DND-41 (cell line): ENCODE data around the gene TMEM94.

Experiments used
- ATAC-seq: fragments of 200-7000 bp; cut with Tn5 transposase; 3 replicates; pipeline ENCODE4 v1.9.1; 2021; ENCODE audit warnings: low read depth; ENCODE audit not compliant: insufficient read depth
- DNase-seq: peaks from one replicate; pipeline ENCODE4 v3.0.0-alpha.2; 2020
- H2AFZ ChIP-seq: 2 replicates; pipeline ENCODE4 v1.6.0; 2012; ENCODE audit warnings: low read depth, low read length
- H3K27ac ChIP-seq: 2 replicates; pipeline ENCODE4 v1.5.1; 2012; ENCODE audit warnings: low read length, inconsistent platforms
- H3K27me3 ChIP-seq: fragments of 200-600 bp; sonication (generic); 2 replicates; pipeline ENCODE4 v1.6.0; 2012; ENCODE audit warnings: low read length, mild to moderate bottlenecking, inconsistent platforms; ENCODE audit not compliant: insufficient read depth, poor library complexity
- H3K36me3 ChIP-seq: 2 replicates; pipeline ENCODE4 v1.5.1; 2012; ENCODE audit warnings: low read length, inconsistent platforms; ENCODE audit not compliant: insufficient read depth
- H3K4me1 ChIP-seq: 2 replicates; pipeline ENCODE4 v1.5.1; 2012; ENCODE audit warnings: mild to moderate bottlenecking, low read length; ENCODE audit not compliant: insufficient read depth
- H3K4me2 ChIP-seq: 2 replicates; pipeline ENCODE4 v1.6.0; 2012; ENCODE audit warnings: mild to moderate bottlenecking, moderate library complexity, low read length, inconsistent platforms; ENCODE audit not compliant: insufficient read depth
- H3K4me3 ChIP-seq, 2 experiments: fragments of 200-600 bp in 1 of 2; shearing (Covaris generic) in 1 of 2; 2 replicates each; pipeline ENCODE4 v1.5.1; 2012 to 2016; ENCODE audit warnings: inconsistent platforms in 2 of 2, low read length in 2 of 2, mild to moderate bottlenecking in 2 of 2, low read depth in 1 of 2, moderate library complexity in 1 of 2
- H3K79me2 ChIP-seq: 2 replicates; pipeline ENCODE4 v1.6.0; 2012; ENCODE audit warnings: low read length, inconsistent platforms; ENCODE audit not compliant: insufficient read depth
- H3K9ac ChIP-seq: 2 replicates; pipeline ENCODE4 v1.6.0; 2012; ENCODE audit warnings: low read depth, mild to moderate bottlenecking, inconsistent platforms, low read length, moderate library complexity
- H3K9me3 ChIP-seq: 2 replicates; pipeline ENCODE4 v1.5.1; 2012; ENCODE audit warnings: low read length, moderate library complexity, mild to moderate bottlenecking, inconsistent platforms; ENCODE audit not compliant: insufficient read depth, severe bottlenecking
- H4K20me1 ChIP-seq: 2 replicates; pipeline ENCODE4 v1.6.0; 2012; ENCODE audit warnings: low read length; ENCODE audit not compliant: insufficient read depth
- CTCF ChIP-seq: IDR thresholded peaks from 2 replicates; pipeline ENCODE4 v1.5.1; 2012; ENCODE audit warnings: borderline replicate concordance, low read length, moderate library complexity, mild to moderate bottlenecking; ENCODE audit not compliant: poor library complexity, severe bottlenecking; ENCODE audit errors: extremely low read depth
- EZH2 ChIP-seq: IDR thresholded peaks from 3 replicates; pipeline ENCODE4 v1.6.1; 2012; ENCODE audit warnings: borderline replicate concordance, low read depth, mild to moderate bottlenecking, moderate library complexity, low read length, inconsistent platforms; ENCODE audit not compliant: severe bottlenecking

TMEM94 gene

DNA sequence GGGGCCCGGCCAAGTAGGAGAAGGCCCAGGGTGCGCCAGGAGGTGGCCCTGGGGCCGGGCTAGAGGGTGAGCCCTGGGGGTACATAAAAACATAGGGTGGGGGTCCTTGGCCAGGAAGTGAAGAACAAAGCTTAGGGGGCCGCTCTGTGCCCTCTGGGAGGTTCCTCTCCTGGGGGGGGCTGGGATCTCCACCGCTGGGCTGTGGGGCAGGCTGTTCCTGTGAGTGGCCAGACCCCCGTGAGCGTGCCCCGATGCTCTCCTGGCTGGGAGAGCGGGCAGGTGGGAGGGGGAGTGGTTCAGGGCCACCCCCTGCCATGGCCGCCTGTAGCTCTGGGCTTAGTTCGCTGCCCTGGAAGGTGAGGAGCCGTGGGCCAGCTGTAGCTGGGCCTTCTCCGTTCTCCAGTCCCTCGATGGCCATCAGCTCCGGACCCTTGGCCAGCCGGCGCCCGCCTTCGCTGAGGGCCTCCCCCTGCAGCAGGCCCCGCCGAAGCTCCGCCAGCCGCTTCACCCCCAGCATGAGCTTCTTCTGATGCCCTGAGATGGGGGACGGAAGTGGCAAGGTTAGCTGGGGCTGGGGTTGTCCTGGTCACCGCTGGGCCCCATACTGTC, 46.4 kb downstream of the TMEM94 start:
- ATAC-seq (no peak), DNase-seq (no peak)
- H3K4me3 ChIP-seq: no peak overlapping the region
- H3K36me3 ChIP-seq: peaks cover 80% of the 10 kb centered on the region
- no peak overlapping the region for H3K9ac ChIP-seq
- no peaks in the 10 kb centered on the region for H3K27me3 ChIP-seq
- H2AFZ ChIP-seq: no peak overlapping the region
- no peak overlapping the region for H3K27ac ChIP-seq
- no peaks in the 10 kb centered on the region for H3K79me2 ChIP-seq
- H3K4me2 ChIP-seq: no peak overlapping the region
- no peaks in the 10 kb centered on the region for H3K4me1 ChIP-seq
- H3K9me3 ChIP-seq: no peaks in the 10 kb centered on the region
- TF ChIP-seq EZH2 (no peak), CTCF (no peak)
- peaks cover 14% of the 10 kb centered on the region for H4K20me1 ChIP-seq

- TF ChIP-seq CTCF (no peak), EZH2 (no peak)
- Histone ChIP-seq H3K4me3 (no peak overlapping the region), H3K4me2 (no peak overlapping the region), H3K79me2 (no peaks in the 10 kb centered on the region), H3K9me3 (no peaks in the 10 kb centered on the region), H3K36me3 (peaks cover 79% of the 10 kb centered on the region), H4K20me1 (peaks cover 18% of the 10 kb centered on the region), H2AFZ (no peak overlapping the region), H3K4me1 (no peaks in the 10 kb centered on the region), H3K27me3 (no peaks in the 10 kb centered on the region), H3K9ac (no peak overlapping the region), H3K27ac (no peak overlapping the region)
- no peak for ATAC-seq
- DNase-seq: no peak
Measured at GRCh38 chr17:75503337-75503950, 47.0 kb downstream of the TMEM94 start.

GRCh38 chr17:75503976-75504346, 47.5 kb downstream of the TMEM94 start:
- H2AFZ ChIP-seq: no peak overlapping the region
- no peaks in the 10 kb centered on the region for H3K27me3 ChIP-seq
- TF ChIP-seq EZH2 (no peak), CTCF (no peak)
- no peaks in the 10 kb centered on the region for H3K4me1 ChIP-seq
- H3K36me3 ChIP-seq: peaks cover 75% of the 10 kb centered on the region
- H3K4me3 ChIP-seq: no peak overlapping the region
- H3K4me2 ChIP-seq: no peak overlapping the region
- no peaks in the 10 kb centered on the region for H3K79me2 ChIP-seq
- ATAC-seq: no peak
- peaks cover 19% of the 10 kb centered on the region for H4K20me1 ChIP-seq
- H3K27ac ChIP-seq: no peak overlapping the region
- no peak for DNase-seq
- no peak overlapping the region for H3K9ac ChIP-seq
- H3K9me3 ChIP-seq: no peaks in the 10 kb centered on the region
